Osteocyte (in vitro differentiated cells): Measurements from ENCODE around the gene C2orf92. TPM values are rescaled to one million over a fixed set of nuclear protein-coding genes. Genes with fewer than 3 reads are reported as not detected.
"Not testable (repeated sequence)": the region's sequence is repeated elsewhere in the genome, so short reads cannot be mapped to it uniquely, and the experiment has no call there.

Experiments
- DNase-seq: peaks from one replicate; pipeline ENCODE4 v3.0.0; 2021; ENCODE audit warnings: mixed read lengths; ENCODE audit not compliant: unreplicated experiment; ENCODE audit errors: extremely low spot score
- H3K27ac Mint-ChIP-seq: one replicate; pipeline ENCODE4 v1.8.0; 2021; ENCODE audit warnings: mild to moderate bottlenecking, mixed read lengths; ENCODE audit not compliant: unreplicated experiment
- H3K27me3 Mint-ChIP-seq: one replicate; pipeline ENCODE4 v1.8.0; 2021; ENCODE audit warnings: mixed read lengths; ENCODE audit not compliant: unreplicated experiment
- H3K36me3 Mint-ChIP-seq: one replicate; pipeline ENCODE4 v1.8.0; 2021; ENCODE audit warnings: mixed read lengths; ENCODE audit not compliant: unreplicated experiment
- H3K4me1 Mint-ChIP-seq: one replicate; pipeline ENCODE4 v1.8.0; 2021; ENCODE audit warnings: mixed read lengths; ENCODE audit not compliant: unreplicated experiment
- H3K4me3 Mint-ChIP-seq: one replicate; pipeline ENCODE4 v1.8.0; 2021; ENCODE audit warnings: mild to moderate bottlenecking, moderate library complexity, mixed read lengths; ENCODE audit not compliant: unreplicated experiment
- H3K9me3 Mint-ChIP-seq: one replicate; pipeline ENCODE4 v1.8.0; 2021; ENCODE audit warnings: mixed read lengths; ENCODE audit not compliant: unreplicated experiment
- total RNA-seq: library from RNA; stranded (reverse); gene quantifications from 2 replicates; pipeline ENCODE4 v1.2.1, GENCODE V29; 2021
- TF ChIP-seq, protein P1 (sequence below): fragments of 200-600 bp; sonication (generic); IDR thresholded peaks from 2 replicates; pipeline ENCODE4 v1.5.0; 2021; ENCODE audit warnings: antibody characterized with exemption, mild to moderate bottlenecking, moderate library complexity

Gene C2orf92
- total RNA-seq, 1 donor from 2014 or later, result 13.7 TPM

DNA sequence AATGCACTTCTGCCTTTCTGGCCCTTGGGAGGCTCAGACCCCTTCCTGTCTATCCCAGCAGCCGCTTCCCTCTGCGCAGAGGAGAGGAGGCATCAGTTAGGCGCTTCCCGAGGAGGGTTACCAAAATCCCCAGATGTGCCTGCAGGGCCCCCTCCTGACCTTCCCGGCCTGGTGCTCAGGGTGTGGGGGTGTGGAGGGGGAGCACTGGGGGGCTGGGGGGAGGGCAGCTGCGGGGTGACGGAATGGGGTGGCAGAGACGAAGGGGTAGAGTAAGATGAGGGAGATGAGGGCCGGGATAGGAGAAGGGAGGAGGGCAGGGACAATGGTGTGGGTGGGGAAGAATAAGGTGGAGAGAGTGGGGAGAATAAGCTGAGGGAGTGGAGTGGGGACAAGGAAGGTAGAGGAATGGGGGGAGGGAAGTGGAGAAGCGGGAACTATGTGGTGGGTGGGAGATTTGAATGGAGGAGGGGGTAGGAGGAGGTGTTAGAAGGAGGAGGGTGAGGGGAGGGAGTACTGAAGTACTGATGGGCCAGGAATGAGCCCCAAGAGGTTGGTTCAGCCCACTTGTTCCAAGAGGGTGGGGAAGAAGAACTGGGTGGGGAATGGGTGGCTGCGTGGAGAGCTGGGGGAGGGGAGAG is 37.3 kb downstream of the C2orf92 start:
- TF ChIP-seq, protein P1, sequence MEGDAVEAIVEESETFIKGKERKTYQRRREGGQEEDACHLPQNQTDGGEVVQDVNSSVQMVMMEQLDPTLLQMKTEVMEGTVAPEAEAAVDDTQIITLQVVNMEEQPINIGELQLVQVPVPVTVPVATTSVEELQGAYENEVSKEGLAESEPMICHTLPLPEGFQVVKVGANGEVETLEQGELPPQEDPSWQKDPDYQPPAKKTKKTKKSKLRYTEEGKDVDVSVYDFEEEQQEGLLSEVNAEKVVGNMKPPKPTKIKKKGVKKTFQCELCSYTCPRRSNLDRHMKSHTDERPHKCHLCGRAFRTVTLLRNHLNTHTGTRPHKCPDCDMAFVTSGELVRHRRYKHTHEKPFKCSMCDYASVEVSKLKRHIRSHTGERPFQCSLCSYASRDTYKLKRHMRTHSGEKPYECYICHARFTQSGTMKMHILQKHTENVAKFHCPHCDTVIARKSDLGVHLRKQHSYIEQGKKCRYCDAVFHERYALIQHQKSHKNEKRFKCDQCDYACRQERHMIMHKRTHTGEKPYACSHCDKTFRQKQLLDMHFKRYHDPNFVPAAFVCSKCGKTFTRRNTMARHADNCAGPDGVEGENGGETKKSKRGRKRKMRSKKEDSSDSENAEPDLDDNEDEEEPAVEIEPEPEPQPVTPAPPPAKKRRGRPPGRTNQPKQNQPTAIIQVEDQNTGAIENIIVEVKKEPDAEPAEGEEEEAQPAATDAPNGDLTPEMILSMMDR, result no peak
- no peaks in the 10 kb centered on the region for H3K9me3 Mint-ChIP-seq
- peaks cover 8% of the 10 kb centered on the region for H3K4me1 Mint-ChIP-seq
- DNase-seq, result peak; percentile 53
- H3K27me3 Mint-ChIP-seq, result peaks cover 2% of the 10 kb centered on the region
- no peaks in the 10 kb centered on the region for H3K36me3 Mint-ChIP-seq
- H3K27ac Mint-ChIP-seq, result no peak overlapping the region
- H3K4me3 Mint-ChIP-seq, result no peak overlapping the region

DNA sequence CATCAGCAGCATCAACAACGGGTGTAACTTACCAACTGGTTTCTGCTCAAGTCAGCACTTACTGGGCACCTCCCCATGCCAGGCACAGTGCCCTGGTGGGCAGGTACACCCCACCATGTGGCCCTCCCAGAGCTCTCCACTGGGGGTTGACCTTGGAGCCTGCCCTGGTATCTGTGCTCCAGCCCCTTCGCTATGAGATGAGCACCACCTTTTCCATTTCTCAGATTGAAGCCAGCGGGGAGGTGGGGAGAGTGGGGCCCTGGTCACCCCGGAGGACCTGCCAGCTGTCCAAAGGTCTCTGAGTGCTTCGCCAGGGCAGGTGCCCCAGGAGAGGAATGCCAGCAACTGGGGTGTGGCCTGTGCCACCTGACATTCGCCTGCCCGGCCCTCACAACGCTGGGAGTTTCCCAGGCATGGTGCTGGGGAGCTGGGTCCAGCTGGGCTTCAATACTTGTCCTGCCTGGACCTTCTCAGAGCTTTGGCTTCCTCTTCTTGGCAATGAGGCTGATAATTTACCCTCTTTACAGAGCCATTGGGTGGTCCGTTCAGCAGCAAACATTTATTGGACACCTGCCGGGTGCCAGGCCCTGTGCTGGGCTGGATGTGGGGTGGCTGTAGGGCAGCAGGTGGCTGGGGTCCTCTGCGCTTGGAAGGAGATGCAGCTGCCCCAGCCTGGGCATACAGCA is 38.0 kb downstream of the C2orf92 start:
- Mint-ChIP-seq H3K9me3 (no peaks in the 10 kb centered on the region), H3K4me3 (no peak overlapping the region), H3K4me1 (peaks cover 5% of the 10 kb centered on the region), H3K27me3 (peaks cover 2% of the 10 kb centered on the region), H3K27ac (no peak overlapping the region), H3K36me3 (no peaks in the 10 kb centered on the region)
- TF ChIP-seq, protein P1, result no peak
- DNase-seq, result no peak

DNA sequence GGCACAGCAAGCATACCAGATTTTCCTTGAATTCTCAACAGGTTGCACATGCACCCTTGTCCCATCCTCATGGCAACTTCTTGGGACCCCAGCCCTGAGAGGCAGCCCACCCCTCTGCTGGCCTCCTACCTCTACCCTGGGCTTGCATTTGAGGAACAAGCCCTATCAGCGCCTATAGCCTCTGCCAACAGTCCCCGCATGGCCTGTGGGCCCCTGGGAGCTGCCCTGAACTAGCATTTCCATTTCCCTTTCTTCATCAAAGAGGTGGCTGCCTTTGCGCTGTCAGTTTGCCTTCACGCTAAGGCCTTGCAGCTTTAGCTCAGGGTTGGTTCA is 38.5 kb downstream of the C2orf92 start:
- H3K36me3 Mint-ChIP-seq, result no peaks in the 10 kb centered on the region
- TF ChIP-seq, protein P1, result no peak
- no peak overlapping the region for H3K27ac Mint-ChIP-seq
- no peak overlapping the region for H3K4me3 Mint-ChIP-seq
- H3K9me3 Mint-ChIP-seq, result no peaks in the 10 kb centered on the region
- peaks cover 2% of the 10 kb centered on the region for H3K4me1 Mint-ChIP-seq
- peaks cover 2% of the 10 kb centered on the region for H3K27me3 Mint-ChIP-seq
- DNase-seq, result no peak

DNA sequence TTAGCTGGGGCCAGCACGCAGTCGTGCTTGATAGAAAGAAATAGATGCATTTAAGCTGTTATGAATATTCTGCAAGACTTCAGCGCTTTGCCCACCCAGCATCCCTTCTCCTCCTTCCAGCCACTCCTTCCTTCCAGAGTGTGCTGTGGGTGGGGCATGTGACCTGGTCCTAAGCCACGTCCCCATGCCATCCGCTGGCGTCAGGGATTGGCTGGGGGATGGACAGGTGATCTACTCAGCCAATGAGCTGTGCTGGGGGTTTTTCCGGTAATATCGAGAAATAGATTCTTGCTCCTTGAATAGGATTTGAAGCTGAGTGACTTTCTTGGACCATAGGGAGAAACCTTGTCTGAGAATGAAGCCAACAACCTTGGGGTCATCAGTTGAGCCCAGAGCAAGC is 39.1 kb downstream of the C2orf92 start:
- Mint-ChIP-seq H3K27me3 (peaks cover 2% of the 10 kb centered on the region), H3K36me3 (no peaks in the 10 kb centered on the region), H3K4me3 (no peak overlapping the region), H3K9me3 (no peaks in the 10 kb centered on the region), H3K4me1 (peaks cover 2% of the 10 kb centered on the region), H3K27ac (no peak overlapping the region)
- TF ChIP-seq, protein P1, result no peak
- DNase-seq, result no peak

DNA sequence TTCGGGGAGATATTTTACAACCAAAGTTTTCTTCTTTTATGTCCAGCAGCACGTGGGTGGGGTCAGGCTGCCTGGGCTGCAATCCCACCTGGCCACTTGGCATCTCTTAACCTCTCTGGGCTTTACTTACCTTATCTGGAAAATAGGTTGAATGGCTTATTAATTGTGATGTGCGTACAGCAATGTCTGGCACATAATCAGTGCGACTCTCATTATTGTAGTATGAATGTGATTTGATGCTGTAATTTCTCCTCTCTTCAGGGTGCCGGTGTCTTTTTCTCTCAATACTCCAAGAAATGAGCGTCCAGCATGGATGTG is 41.8 kb downstream of the C2orf92 start:
- Mint-ChIP-seq H3K27ac (no peak overlapping the region), H3K36me3 (no peaks in the 10 kb centered on the region), H3K27me3 (peaks cover 4% of the 10 kb centered on the region), H3K4me3 (no peak overlapping the region), H3K4me1 (peaks cover 2% of the 10 kb centered on the region), H3K9me3 (no peaks in the 10 kb centered on the region)
- TF ChIP-seq, protein P1, result no peak
- no peak for DNase-seq

DNA sequence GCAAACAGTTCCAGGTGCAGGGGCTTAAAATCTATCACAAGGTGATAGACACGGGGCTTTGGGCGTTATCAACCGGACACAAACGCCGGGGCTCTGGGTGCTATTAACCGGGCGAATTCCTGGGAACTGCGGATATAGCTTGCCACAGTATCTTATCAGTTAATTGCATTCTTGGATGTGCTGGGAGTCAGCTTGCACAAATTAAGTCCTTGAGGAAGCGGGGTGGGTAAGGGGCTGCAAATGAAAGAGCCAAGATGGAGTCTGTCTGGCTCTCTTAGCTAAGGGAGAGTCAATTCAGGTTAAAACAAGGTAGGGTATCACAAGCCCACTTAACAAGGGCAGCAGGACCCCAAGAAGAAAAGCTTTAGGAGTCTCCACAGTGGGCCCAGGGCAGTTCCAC is 42.7 kb downstream of the C2orf92 start:
- H3K27ac Mint-ChIP-seq, result not testable (repeated sequence)

More for the DNA sequence above, 42.7 kb downstream of the C2orf92 start:
- not testable (repeated sequence) for H3K4me3 Mint-ChIP-seq, H3K27me3 Mint-ChIP-seq, H3K9me3 Mint-ChIP-seq, H3K4me1 Mint-ChIP-seq, DNase-seq, H3K36me3 Mint-ChIP-seq
